GM12873 (cell line): ENCODE measurements around the gene TTC23.

Experiments used
- CTCF ChIP-seq: IDR thresholded peaks from 2 replicates; pipeline ENCODE4 v1.5.1; 2012; ENCODE audit warnings: low read depth, mild to moderate bottlenecking, moderate library complexity, low read length, control low read depth; ENCODE audit not compliant: insufficient read depth; ENCODE audit errors: missing control alignments

The TTC23 gene

DNA sequence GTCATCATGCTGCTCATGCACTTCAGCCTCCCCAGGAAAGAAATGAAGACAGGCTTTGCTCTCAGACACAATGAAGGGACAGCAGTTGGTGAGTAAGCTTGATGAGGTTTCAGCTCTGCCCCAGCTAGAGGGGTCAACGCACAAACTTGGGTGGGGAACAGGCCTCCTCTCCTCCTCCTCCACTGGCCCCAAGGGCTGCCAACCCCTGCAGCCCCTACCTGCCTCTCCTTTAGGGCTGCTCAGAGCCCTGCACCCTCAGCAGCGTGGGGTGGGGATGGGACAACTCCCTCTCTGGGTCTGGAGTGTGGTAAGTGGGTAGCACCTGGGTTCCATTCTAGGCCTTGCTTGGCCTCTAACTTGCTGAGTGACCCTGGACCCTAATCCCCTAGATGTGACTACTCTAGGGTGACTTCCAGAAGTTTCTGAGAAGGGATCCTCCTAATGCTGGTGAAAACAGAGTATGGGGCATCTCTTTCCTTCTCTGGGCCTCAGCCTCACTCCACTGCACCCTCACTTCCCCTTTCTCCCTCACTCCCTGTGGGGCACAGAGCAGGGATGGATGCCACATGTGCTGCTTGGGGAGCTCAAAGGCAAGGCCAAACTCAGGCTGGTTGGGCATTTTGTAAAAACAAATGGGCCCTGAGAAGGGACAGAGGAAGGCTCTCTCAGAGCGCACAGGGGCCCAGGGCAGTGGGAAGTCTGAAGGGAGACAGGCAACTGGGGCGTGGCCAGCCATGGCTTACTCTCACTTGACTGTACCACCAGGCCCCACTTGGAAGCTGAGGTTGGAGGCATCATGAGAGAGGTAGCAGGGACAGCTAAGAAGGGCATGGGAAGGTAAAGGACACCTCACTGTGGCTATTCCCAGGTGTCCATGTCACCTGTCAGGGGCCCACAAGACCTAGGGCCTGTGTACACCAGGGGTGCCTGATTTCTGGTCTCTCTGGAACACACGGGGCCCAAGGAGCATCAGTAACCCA lies 80.5 kb downstream of the TTC23 start:
- TF ChIP-seq CTCF: no peak

- TF ChIP-seq CTCF: no peak
Observed at GRCh38 chr15:99167640-99168039, 81.7 kb downstream of the TTC23 start.

DNA sequence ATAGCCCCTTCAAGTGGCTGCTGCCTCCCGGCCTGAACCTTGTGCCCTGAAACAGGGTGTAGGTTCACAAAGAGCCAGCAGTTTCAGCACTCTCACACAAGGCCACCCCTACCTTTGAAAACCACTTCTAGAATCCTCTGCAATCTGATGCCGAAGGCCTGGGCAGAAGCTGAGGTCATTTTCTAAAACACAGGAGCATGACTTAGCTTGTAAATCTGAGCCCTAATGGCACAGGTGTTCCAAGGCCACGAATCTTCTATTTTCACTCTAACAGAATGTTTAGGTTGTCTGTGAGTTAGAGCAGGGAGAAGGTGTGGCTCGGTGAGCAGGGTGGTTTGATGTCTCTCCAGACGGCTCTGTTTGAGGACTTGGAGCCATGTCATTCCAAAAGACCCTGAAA lies 82.2 kb downstream of the TTC23 start:
- no peak for TF ChIP-seq CTCF

GRCh38 chr15:99165956-99166689 lies 83.3 kb downstream of the TTC23 start:
- no peak for TF ChIP-seq CTCF

DNA sequence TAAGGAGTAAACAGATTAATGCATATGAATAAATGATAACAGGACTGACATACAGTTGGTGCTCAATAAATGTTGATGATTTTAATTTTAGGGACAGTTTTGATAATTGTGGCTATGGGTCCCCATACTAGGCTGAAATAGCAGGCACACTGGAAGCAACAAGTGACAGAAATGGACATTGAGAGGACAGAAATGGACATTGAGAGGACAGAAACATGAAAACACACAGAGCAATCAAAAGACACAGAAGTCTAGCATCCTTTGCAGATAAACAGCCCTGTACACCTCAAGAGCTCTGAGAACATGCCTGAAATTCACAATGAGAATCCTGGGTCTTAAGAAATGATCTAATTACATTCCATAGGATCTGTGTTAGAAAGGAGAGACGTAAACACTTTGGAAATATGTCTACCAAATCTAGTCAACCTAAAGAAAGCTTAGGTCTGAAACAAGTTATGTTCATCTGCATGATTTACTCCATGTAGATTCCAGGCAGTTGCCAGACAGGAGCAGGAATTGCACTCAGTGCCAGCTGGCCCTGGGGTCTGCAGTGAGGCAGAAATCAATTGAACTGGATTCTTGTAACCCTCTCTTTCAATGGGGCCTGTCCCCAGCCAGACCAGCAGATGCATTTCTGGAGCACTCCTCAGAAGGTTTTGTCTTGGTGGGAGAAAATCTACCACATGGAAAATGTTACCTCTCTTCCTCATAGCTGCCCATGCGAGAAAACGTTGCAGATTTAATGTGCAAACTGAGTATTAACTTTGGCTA lies 84.2 kb downstream of the TTC23 start:
- no peak for TF ChIP-seq CTCF

DNA sequence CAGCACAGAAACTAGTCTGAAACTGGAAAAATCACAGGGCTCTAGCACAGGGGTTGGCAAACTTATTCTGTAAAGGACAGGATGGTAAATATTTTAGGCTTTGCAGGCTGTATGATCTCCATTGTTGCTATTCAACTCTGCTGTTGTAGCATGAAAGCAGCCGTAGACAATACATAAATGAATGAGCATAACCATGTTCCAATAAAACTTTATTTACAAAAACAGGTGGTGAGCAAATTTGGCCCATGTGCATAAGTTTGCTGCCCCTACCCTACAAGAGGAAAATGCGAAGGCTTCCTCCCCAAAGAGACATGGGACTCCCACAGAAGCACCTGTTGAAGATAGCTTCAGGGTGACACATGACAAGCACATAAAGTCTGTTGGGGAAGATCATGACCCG lies 85.3 kb downstream of the TTC23 start:
- no peak for TF ChIP-seq CTCF
